ENCODE results near the gene ATP11A. TPM values are rescaled to one million over a fixed set of nuclear protein-coding genes. Genes with fewer than 3 reads are reported as not detected.

The ATP11A gene
- total RNA-seq, 1 donor from 2014 or later: 72.0 TPM

- H3K4me1 Mint-ChIP-seq (ENCODE audit: low read depth): peaks cover under 1% of the 10 kb centered on the region
- no peak overlapping the region for H3K27ac Mint-ChIP-seq
Measured at GRCh38 chr13:112773601-112774447, 84.0 kb downstream of the ATP11A start.

GRCh38 chr13:112774448-112774792 lies 84.6 kb downstream of the ATP11A start:
- Mint-ChIP-seq H3K36me3 (ENCODE audit: low read depth) (no peaks in the 10 kb centered on the region), H3K27me3 (ENCODE audit: low read depth) (no peaks in the 10 kb centered on the region)
- intact Hi-C loops (cut with micrococcal nuclease): no loop called here

More at GRCh38 chr13:112773601-112774447, 84.0 kb downstream of the ATP11A start:
- H3K36me3 Mint-ChIP-seq (ENCODE audit: low read depth): no peaks in the 10 kb centered on the region
- DNase-seq (ENCODE audit: low spot score): no peak
- intact Hi-C loops (cut with micrococcal nuclease): no loop called here
- no peaks in the 10 kb centered on the region for H3K27me3 Mint-ChIP-seq (ENCODE audit: low read depth)
- H3K9me3 Mint-ChIP-seq: no peaks in the 10 kb centered on the region
- H3K4me3 Mint-ChIP-seq (ENCODE audit: low read depth): no peak overlapping the region

GRCh38 chr13:112774829-112775565 lies 85.2 kb downstream of the ATP11A start:
- no peaks in the 10 kb centered on the region for H3K36me3 Mint-ChIP-seq (ENCODE audit: low read depth)
- no peaks in the 10 kb centered on the region for H3K27me3 Mint-ChIP-seq (ENCODE audit: low read depth)
- H3K4me3 Mint-ChIP-seq (ENCODE audit: low read depth): no peak overlapping the region
- no peak overlapping the region for H3K27ac Mint-ChIP-seq
- H3K9me3 Mint-ChIP-seq: no peaks in the 10 kb centered on the region
- no peak for DNase-seq (ENCODE audit: low spot score)
- H3K4me1 Mint-ChIP-seq (ENCODE audit: low read depth): peaks cover 2% of the 10 kb centered on the region
- intact Hi-C loops (cut with micrococcal nuclease): no loop called here

More at GRCh38 chr13:112774448-112774792, 84.6 kb downstream of the ATP11A start:
- Mint-ChIP-seq H3K4me1 (ENCODE audit: low read depth) (no peaks in the 10 kb centered on the region), H3K27ac (no peak overlapping the region), H3K4me3 (ENCODE audit: low read depth) (no peak overlapping the region), H3K9me3 (no peaks in the 10 kb centered on the region)
- DNase-seq (ENCODE audit: low spot score): no peak

GRCh38 chr13:112775791-112776279 lies 86.0 kb downstream of the ATP11A start:
- DNase-seq (ENCODE audit: low spot score): no peak
- Mint-ChIP-seq H3K27ac (no peak overlapping the region), H3K36me3 (ENCODE audit: low read depth) (no peaks in the 10 kb centered on the region), H3K9me3 (no peaks in the 10 kb centered on the region), H3K27me3 (ENCODE audit: low read depth) (no peaks in the 10 kb centered on the region), H3K4me3 (ENCODE audit: low read depth) (no peak overlapping the region), H3K4me1 (ENCODE audit: low read depth) (peaks cover 8% of the 10 kb centered on the region)
- intact Hi-C loops (cut with micrococcal nuclease): no loop called here

GRCh38 chr13:112776354-112776753 lies 86.5 kb downstream of the ATP11A start:
- H3K27ac Mint-ChIP-seq: no peak overlapping the region
- intact Hi-C loops (cut with micrococcal nuclease): no loop called here
- no peaks in the 10 kb centered on the region for H3K9me3 Mint-ChIP-seq
- H3K4me1 Mint-ChIP-seq (ENCODE audit: low read depth): peaks cover 8% of the 10 kb centered on the region
- H3K27me3 Mint-ChIP-seq (ENCODE audit: low read depth): no peaks in the 10 kb centered on the region
- no peaks in the 10 kb centered on the region for H3K36me3 Mint-ChIP-seq (ENCODE audit: low read depth)
- DNase-seq (ENCODE audit: low spot score): no peak
- H3K4me3 Mint-ChIP-seq (ENCODE audit: low read depth): no peak overlapping the region

- Mint-ChIP-seq H3K27ac (no peak overlapping the region), H3K36me3 (ENCODE audit: low read depth) (no peaks in the 10 kb centered on the region), H3K27me3 (ENCODE audit: low read depth) (no peaks in the 10 kb centered on the region), H3K9me3 (no peaks in the 10 kb centered on the region), H3K4me3 (ENCODE audit: low read depth) (no peak overlapping the region), H3K4me1 (ENCODE audit: low read depth) (peaks cover 8% of the 10 kb centered on the region)
- no peak for DNase-seq (ENCODE audit: low spot score)
- intact Hi-C loops (cut with micrococcal nuclease): no loop called here
Measured at GRCh38 chr13:112776971-112777370, 87.1 kb downstream of the ATP11A start.

GRCh38 chr13:112777637-112778406 lies 88.0 kb downstream of the ATP11A start:
- Mint-ChIP-seq H3K27ac (no peak overlapping the region), H3K4me1 (ENCODE audit: low read depth) (peaks cover 8% of the 10 kb centered on the region), H3K27me3 (ENCODE audit: low read depth) (no peaks in the 10 kb centered on the region), H3K4me3 (ENCODE audit: low read depth) (no peak overlapping the region), H3K9me3 (no peaks in the 10 kb centered on the region), H3K36me3 (ENCODE audit: low read depth) (no peaks in the 10 kb centered on the region)
- DNase-seq (ENCODE audit: low spot score): no peak
- intact Hi-C loops (cut with micrococcal nuclease): no loop called here

- no peak for DNase-seq (ENCODE audit: low spot score)
- Mint-ChIP-seq H3K9me3 (no peaks in the 10 kb centered on the region), H3K4me1 (ENCODE audit: low read depth) (peaks cover 12% of the 10 kb centered on the region), H3K36me3 (ENCODE audit: low read depth) (no peaks in the 10 kb centered on the region), H3K4me3 (ENCODE audit: low read depth) (no peak overlapping the region), H3K27me3 (ENCODE audit: low read depth) (no peaks in the 10 kb centered on the region), H3K27ac (no peak overlapping the region)
- intact Hi-C loops (cut with micrococcal nuclease): no loop called here
Measured at GRCh38 chr13:112779856-112780604, 90.2 kb downstream of the ATP11A start.

- H3K27ac Mint-ChIP-seq: no peak overlapping the region
- no peaks in the 10 kb centered on the region for H3K9me3 Mint-ChIP-seq
- no peak for DNase-seq (ENCODE audit: low spot score)
- no peak overlapping the region for H3K4me3 Mint-ChIP-seq (ENCODE audit: low read depth)
- H3K4me1 Mint-ChIP-seq (ENCODE audit: low read depth): peaks cover 12% of the 10 kb centered on the region
- H3K27me3 Mint-ChIP-seq (ENCODE audit: low read depth): no peaks in the 10 kb centered on the region
- peaks cover 3% of the 10 kb centered on the region for H3K36me3 Mint-ChIP-seq (ENCODE audit: low read depth)
- intact Hi-C loops (cut with micrococcal nuclease): no loop called here
Measured at GRCh38 chr13:112781287-112781686, 91.4 kb downstream of the ATP11A start.

- no peaks in the 10 kb centered on the region for H3K27me3 Mint-ChIP-seq (ENCODE audit: low read depth)
- no peak overlapping the region for H3K27ac Mint-ChIP-seq
- DNase-seq (ENCODE audit: low spot score): no peak
- H3K4me1 Mint-ChIP-seq (ENCODE audit: low read depth): peaks cover 12% of the 10 kb centered on the region
- H3K4me3 Mint-ChIP-seq (ENCODE audit: low read depth): no peak overlapping the region
- no peaks in the 10 kb centered on the region for H3K9me3 Mint-ChIP-seq
- intact Hi-C loops (cut with micrococcal nuclease): no loop called here
- peaks cover 6% of the 10 kb centered on the region for H3K36me3 Mint-ChIP-seq (ENCODE audit: low read depth)
Measured at GRCh38 chr13:112781881-112782361, 92.1 kb downstream of the ATP11A start.

GRCh38 chr13:112782429-112783010 lies 92.7 kb downstream of the ATP11A start:
- Mint-ChIP-seq H3K27ac (no peak overlapping the region), H3K4me1 (ENCODE audit: low read depth) (peaks cover 12% of the 10 kb centered on the region), H3K9me3 (no peaks in the 10 kb centered on the region), H3K27me3 (ENCODE audit: low read depth) (no peaks in the 10 kb centered on the region), H3K4me3 (ENCODE audit: low read depth) (no peak overlapping the region), H3K36me3 (ENCODE audit: low read depth) (peaks cover 6% of the 10 kb centered on the region)
- no peak for DNase-seq (ENCODE audit: low spot score)
- intact Hi-C loops (cut with micrococcal nuclease): no loop called here

Data from activated T-helper 2 cell treated with anti-CD3 and anti-CD28 coated beads, Interferon-gamma antibody, Interleukin-2, Interleukin-4, amounts not matched to agents 10 μg/mL and 5 μg/mL and 100 μg/mL, durations not matched to agents 14 hours and 24 hours and 36 hours (primary cell).